HEK293 (cell line): ENCODE data around the gene ATRNL1.

Experiments used
- CTCF ChIP-seq: fragments of 450-650 bp; formaldehyde crosslinking; IDR thresholded peaks from 2 replicates; pipeline ENCODE4 v1.5.1; 2016; ENCODE audit warnings: missing biosample characterization, missing genetic modification characterization
- PBX3 ChIP-seq: sonication (generic); formaldehyde crosslinking; IDR thresholded peaks from 2 replicates; pipeline ENCODE4 v1.8.1; 2022; ENCODE audit warnings: mild to moderate bottlenecking, moderate library complexity, missing genetic modification reagents
- ZNF121 ChIP-seq: fragments of 450-650 bp; formaldehyde crosslinking; IDR thresholded peaks from 2 replicates; pipeline ENCODE4 v1.5.1; 2016; ENCODE audit warnings: missing biosample characterization, missing genetic modification characterization
- ZNF747 ChIP-seq: fragments of 450-650 bp; formaldehyde crosslinking; IDR thresholded peaks from 2 replicates; pipeline ENCODE4 v1.5.1; 2016; ENCODE audit warnings: missing biosample characterization, missing genetic modification characterization
- ZSCAN23 ChIP-seq: fragments of 450-650 bp; formaldehyde crosslinking; IDR thresholded peaks from 2 replicates; pipeline ENCODE4 v1.5.1; 2016; ENCODE audit warnings: missing biosample characterization, missing genetic modification characterization

GRCh38 chr10:115328331-115328730, 235.2 kb downstream of the ATRNL1 start:
- TF ChIP-seq ZNF747 (tag by site-specific recombination) (no peak), CTCF (tag by site-specific recombination) (no peak), ZNF121 (tag by site-specific recombination) (no peak), PBX3 (CRISPR knock-in tag) (no peak), ZSCAN23 (tag by site-specific recombination) (no peak)
